OCI-LY7 (cell line): ENCODE results near the gene CD44. TPM values are rescaled to one million over a fixed set of nuclear protein-coding genes. Genes with fewer than 3 reads are reported as not detected.

Experiments
- BruUV-seq: library from RNA; stranded (reverse); fragments of 400-500 nt; replicated peaks from 2 replicates; lab custom pipeline; 2021; lab: Mats Ljungman, UMichigan
- CTCF ChIA-PET: fragments of 300-600 bp; sonication (Branson Sonifier 250); formaldehyde crosslinking; loops from one replicate; lab custom pipeline; 2022; ENCODE audit warnings: antibody characterized with exemption; ENCODE audit not compliant: unreplicated experiment; lab: Charles Lee
- POLR2A ChIA-PET: fragments of 300-600 bp; sonication (Branson Sonifier 250); formaldehyde crosslinking; loops from one replicate; lab custom pipeline; 2022; ENCODE audit warnings: antibody characterized with exemption; lab: Charles Lee
- DNase-seq: peaks from one replicate; pipeline ENCODE4 v3.0.0-alpha.2; 2015; ENCODE audit warnings: low spot score
- H2AFZ ChIP-seq: fragments of 200-600 bp; sonication (generic), shearing (Covaris generic); 2 replicates; pipeline ENCODE4 v1.6.1; 2014; ENCODE audit warnings: mild to moderate bottlenecking, antibody characterized with exemption, low read length, moderate library complexity
- H3K27ac ChIP-seq: fragments of 200-600 bp; sonication (generic); 2 replicates; pipeline ENCODE4 v1.5.1; 2014; ENCODE audit warnings: mixed run types, low read depth, mild to moderate bottlenecking, moderate library complexity, low read length, inconsistent platforms; ENCODE audit not compliant: poor library complexity, severe bottlenecking
- H3K36me3 ChIP-seq: fragments of 200-600 bp; sonication (generic); 2 replicates; pipeline ENCODE4 v1.6.1; 2014; ENCODE audit warnings: mild to moderate bottlenecking, antibody characterized with exemption, low read length, moderate library complexity, mixed read lengths; ENCODE audit not compliant: insufficient read depth
- H3K4me1 ChIP-seq: fragments of 200-600 bp; sonication (generic); 2 replicates; pipeline ENCODE4 v1.5.1; 2014; ENCODE audit warnings: mild to moderate bottlenecking, low read length; ENCODE audit not compliant: insufficient read depth, poor library complexity, severe bottlenecking
- H3K4me2 ChIP-seq: fragments of 200-600 bp; sonication (generic); 2 replicates; pipeline ENCODE4 v1.6.1; 2014; ENCODE audit warnings: mild to moderate bottlenecking, low read length
- H3K4me3 ChIP-seq: fragments of 200-600 bp; sonication (generic); 2 replicates; pipeline ENCODE4 v1.5.1; 2014; ENCODE audit warnings: mild to moderate bottlenecking, low read depth, low read length; ENCODE audit not compliant: poor library complexity, severe bottlenecking
- H3K79me2 ChIP-seq: fragments of 200-600 bp; sonication (generic); 2 replicates; pipeline ENCODE4 v1.6.1; 2016; ENCODE audit warnings: low read depth, mild to moderate bottlenecking, low read length, moderate library complexity, mixed read lengths; ENCODE audit not compliant: insufficient read depth
- H3K9me2 ChIP-seq: fragments of 200-600 bp; sonication (generic); 2 replicates; pipeline ENCODE4 v1.6.1; 2016; ENCODE audit warnings: mild to moderate bottlenecking, low read length, mixed read lengths; ENCODE audit not compliant: insufficient read depth
- H3K9me3 ChIP-seq: fragments of 200-600 bp; sonication (generic); 2 replicates; pipeline ENCODE4 v1.6.1; 2014; ENCODE audit warnings: mild to moderate bottlenecking, mixed run types, low read length, mixed read lengths
- H4K20me1 ChIP-seq: fragments of 200-600 bp; sonication (generic); 2 replicates; pipeline ENCODE4 v1.6.1; 2014; ENCODE audit warnings: mild to moderate bottlenecking, antibody characterized with exemption, low read length, moderate library complexity, mixed read lengths; ENCODE audit not compliant: insufficient read depth
- CTCF ChIP-seq: fragments of 200-600 bp; sonication (generic); conservative IDR thresholded peaks from 2 replicates; pipeline ENCODE4 v1.5.1; 2014; ENCODE audit warnings: mild to moderate bottlenecking, antibody characterized with exemption, low read length, moderate library complexity, mixed read lengths
- EZH2phosphoT487 ChIP-seq: fragments of 200-600 bp; sonication (generic); IDR thresholded peaks from 2 replicates; pipeline ENCODE4 v1.6.1; 2018; ENCODE audit warnings: low read depth, borderline replicate concordance, mild to moderate bottlenecking, mixed run types, antibody characterized with exemption, low read length, moderate library complexity, mixed read lengths
- intact Hi-C: fragments of 100-400 bp; cut with micrococcal nuclease; formaldehyde crosslinking; loops from one replicate; pipeline ENCODE4 v1.10.0; 2022; ENCODE audit not compliant: unreplicated experiment
- total RNA-seq, 2 experiments: library from RNA; depleted of rRNA in 1 of 2; stranded (reverse); fragments of >200 nt in 1 of 2; shearing (Covaris generic) in 1 of 2; gene quantifications; 2 replicates each; pipeline ENCODE4 v1.2.3, GENCODE V29; 2014 to 2022

Gene CD44
- total RNA-seq, 2 experiments from 2014 or later: 0.55 TPM; not detected in 1

DNA sequence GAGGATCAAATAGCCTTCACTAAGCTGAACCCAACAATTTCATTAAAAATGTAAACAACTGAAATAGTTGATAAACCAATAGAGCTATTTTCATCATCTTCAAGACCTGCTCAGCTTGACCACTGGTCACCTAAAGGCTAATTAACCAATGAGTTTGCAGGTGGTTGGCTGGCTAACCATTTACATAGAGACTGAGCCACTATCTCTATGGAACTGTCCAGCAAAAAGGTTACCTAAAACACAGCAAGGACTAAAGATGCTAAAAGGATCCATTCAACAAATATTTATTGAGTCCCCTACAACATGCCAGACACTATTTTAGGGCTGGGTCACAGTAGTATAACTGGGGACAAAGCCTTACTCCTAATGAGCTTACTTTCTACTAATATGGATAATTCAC is 123.8 kb downstream of the CD44 start:
- TF ChIP-seq CTCF (no peak), EZH2phosphoT487 (no peak)
- Histone ChIP-seq H3K79me2 (no peaks in the 10 kb centered on the region), H3K4me1 (no peaks in the 10 kb centered on the region), H4K20me1 (no peaks in the 10 kb centered on the region), H3K36me3 (no peaks in the 10 kb centered on the region), H3K9me2 (no peaks in the 10 kb centered on the region), H3K27ac (no peak overlapping the region), H3K4me2 (no peak overlapping the region), H3K9me3 (no peaks in the 10 kb centered on the region), H2AFZ (no peak overlapping the region), H3K4me3 (no peak overlapping the region)
- BruUV-seq: no TSS peak
- intact Hi-C loops: no loop called here
- ChIA-PET POLR2A (interaction anchor here (0.5 to 0.6 kb wide), 2 partner anchors 348 to 909 kb away, joined by 5 to 8 read pairs; no protein-coding TSS in a partner anchor), CTCF (no interaction called here)
- no peak for DNase-seq

DNA sequence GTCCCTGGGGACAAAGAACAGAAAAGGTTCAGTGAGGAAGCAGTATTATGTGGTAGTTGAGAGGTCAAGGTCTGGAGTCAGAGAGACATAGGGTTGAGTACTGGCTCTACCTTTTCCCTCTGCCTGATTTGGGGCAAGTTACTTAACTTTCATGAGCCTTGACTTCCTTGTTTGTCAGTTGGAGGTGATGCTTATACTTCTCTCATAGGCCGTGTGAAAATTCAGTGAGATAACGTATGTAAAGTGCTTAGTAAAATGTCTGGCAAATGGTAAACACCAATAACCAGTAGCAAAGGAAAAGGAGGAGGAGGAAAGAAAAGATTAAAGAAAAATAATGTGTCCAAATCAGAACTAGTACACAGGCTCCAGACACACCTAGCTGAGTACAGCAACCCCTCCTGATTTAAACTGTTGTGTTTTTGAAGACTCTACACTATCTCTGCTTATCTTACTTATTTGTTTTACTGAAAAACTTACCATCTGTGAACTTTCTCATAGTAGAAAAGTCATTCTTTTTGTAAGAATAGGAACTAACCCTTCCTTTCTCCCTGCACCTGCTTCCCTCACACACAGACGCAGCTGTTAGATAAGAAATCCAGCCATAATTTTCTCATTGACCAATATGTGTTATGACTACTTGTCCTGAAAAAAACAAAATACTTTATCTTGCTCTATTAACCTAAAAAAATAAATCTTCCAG is 126.9 kb downstream of the CD44 start:
- POLR2A ChIA-PET: interaction anchor here (1.1 to 1.3 kb wide), 2 partner anchors 19 to 28 kb away, joined by 3 to 5 read pairs; no protein-coding TSS in a partner anchor

More for the DNA sequence above, 126.9 kb downstream of the CD44 start:
- H3K4me2 ChIP-seq: no peak overlapping the region
- no peaks in the 10 kb centered on the region for H3K36me3 ChIP-seq
- no peak for TF ChIP-seq EZH2phosphoT487
- TF ChIP-seq CTCF: no peak
- no peaks in the 10 kb centered on the region for H4K20me1 ChIP-seq
- no peaks in the 10 kb centered on the region for H3K4me1 ChIP-seq
- CTCF ChIA-PET: no interaction called here
- H3K9me2 ChIP-seq: no peaks in the 10 kb centered on the region
- intact Hi-C loops: no loop called here
- no TSS peak for BruUV-seq
- no peaks in the 10 kb centered on the region for H3K9me3 ChIP-seq
- H3K27ac ChIP-seq: no peak overlapping the region
- H3K79me2 ChIP-seq: no peaks in the 10 kb centered on the region
- no peak overlapping the region for H3K4me3 ChIP-seq
- no peak overlapping the region for H2AFZ ChIP-seq
- DNase-seq: no peak
